ENCODE measurements around the gene ANG. TPM values are rescaled to one million over a fixed set of nuclear protein-coding genes. Genes with fewer than 3 reads are reported as not detected.

Gene ANG
- total RNA-seq, 6 experiments from 2014 or later = 361 to 1,830 (median 780) TPM

- Histone ChIP-seq H3K27me3 (no peaks in the 10 kb centered on the region), H3K36me3 (no peaks in the 10 kb centered on the region), H3K4me1 (no peaks in the 10 kb centered on the region), H3K4me3 (no peak overlapping the region), H3K27ac (no peak overlapping the region), H3K9me3 (no peaks in the 10 kb centered on the region)
- DNase-seq (no peak), ATAC-seq (no peak)
- 54% methylated on average over 2 of the region's 2 CpGs for WGBS (ENCODE audit: insufficient coverage, low coverage, low lambda C conversion rate, missing lambda C conversion rate)
- intact Hi-C loops (cut with DNase I) = no loop called here
- TF ChIP-seq, protein P1, sequence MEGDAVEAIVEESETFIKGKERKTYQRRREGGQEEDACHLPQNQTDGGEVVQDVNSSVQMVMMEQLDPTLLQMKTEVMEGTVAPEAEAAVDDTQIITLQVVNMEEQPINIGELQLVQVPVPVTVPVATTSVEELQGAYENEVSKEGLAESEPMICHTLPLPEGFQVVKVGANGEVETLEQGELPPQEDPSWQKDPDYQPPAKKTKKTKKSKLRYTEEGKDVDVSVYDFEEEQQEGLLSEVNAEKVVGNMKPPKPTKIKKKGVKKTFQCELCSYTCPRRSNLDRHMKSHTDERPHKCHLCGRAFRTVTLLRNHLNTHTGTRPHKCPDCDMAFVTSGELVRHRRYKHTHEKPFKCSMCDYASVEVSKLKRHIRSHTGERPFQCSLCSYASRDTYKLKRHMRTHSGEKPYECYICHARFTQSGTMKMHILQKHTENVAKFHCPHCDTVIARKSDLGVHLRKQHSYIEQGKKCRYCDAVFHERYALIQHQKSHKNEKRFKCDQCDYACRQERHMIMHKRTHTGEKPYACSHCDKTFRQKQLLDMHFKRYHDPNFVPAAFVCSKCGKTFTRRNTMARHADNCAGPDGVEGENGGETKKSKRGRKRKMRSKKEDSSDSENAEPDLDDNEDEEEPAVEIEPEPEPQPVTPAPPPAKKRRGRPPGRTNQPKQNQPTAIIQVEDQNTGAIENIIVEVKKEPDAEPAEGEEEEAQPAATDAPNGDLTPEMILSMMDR (IDR thresholded peaks at IDR 0.05) = no peak
- TF ChIP-seq POLR2A (IDR thresholded peaks at IDR 0.05) = no peak
These were observed 55.0 kb downstream of the ANG start for GRCh38 chr14:20743556-20743955.

Small RNA genes lying within 50 kb of the gene (small RNA-seq; reads per million reads assigned to genes)
- gene RF00019 = 0 reads per million in 2 experiments

Other genes with a start within 250 kb of the ANG start
- 10 to 100 TPM; 11.2 to 43.8 (median 14.4) TPM for gene OSGEP, start 234.0 kb upstream of the ANG start, total RNA-seq
- 10 to 100 TPM; 50.2 to 87.0 (median 59.8) TPM for gene APEX1, start 233.5 kb upstream of the ANG start, total RNA-seq
- gene PIP4P1, start 227.3 kb upstream of the ANG start, total RNA-seq = 10 to 100 TPM in 4 of 6 experiments, 1 to 10 TPM in 2; 7.0 to 13.8 (median 11.4) TPM
- 10 to 100 TPM; 22.1 to 48.9 (median 30.9) TPM for gene PNP, start 219.4 kb upstream of the ANG start, total RNA-seq
- under 1 TPM in 2 of 6 experiments, not detected in 4; 0.29 to 0.40 TPM for gene RNASE10, start 183.2 kb upstream of the ANG start, total RNA-seq
- not detected for gene RNASE9, start 127.7 kb upstream of the ANG start, total RNA-seq
- gene RNASE11, start 100.8 kb upstream of the ANG start, total RNA-seq = not detected
- gene RNASE12, start 97.4 kb upstream of the ANG start, total RNA-seq = not detected
- gene OR6S1, start 47.1 kb upstream of the ANG start, total RNA-seq = not detected
- 100 to 1,000 TPM; 129 to 175 (median 151) TPM for gene RNASE4, start 4.2 kb upstream of the ANG start, total RNA-seq
- not detected for gene EDDM3A, start 57.1 kb downstream of the ANG start, total RNA-seq
- not detected for gene EDDM3B, start 79.6 kb downstream of the ANG start, total RNA-seq
- 1 to 10 TPM; 2.3 to 7.9 (median 4.0) TPM for gene RNASE6, start 92.5 kb downstream of the ANG start, total RNA-seq
- 100 to 1,000 TPM in 1 of 6 experiments, 10 to 100 TPM in 5; 20.1 to 106 (median 34.1) TPM for gene RNASE1, start 114.1 kb downstream of the ANG start, total RNA-seq
- 1 to 10 TPM in 2 of 6 experiments, not detected in 4; 1.0 to 1.1 TPM for gene RNASE3, start 202.6 kb downstream of the ANG start, total RNA-seq

Measured in right lobe of liver (tissue), 6 donors.